Measurements from ENCODE around the gene MTMR1. TPM values are rescaled to one million over a fixed set of nuclear protein-coding genes. Genes with fewer than 3 reads are reported as not detected.

Gene MTMR1
- total RNA-seq, 4 donors from 2014 or later: 8.3 to 11.5 (median 11.0) TPM

GRCh38 chrX:150769408-150769807 is 76.2 kb downstream of the MTMR1 start:
- TF ChIP-seq CTCF (IDR thresholded peaks at IDR 0.05): no peak
- TF ChIP-seq EP300 (IDR thresholded peaks at IDR 0.05): no peak
- TF ChIP-seq POLR2A (IDR thresholded peaks at IDR 0.05): no peak
- Histone ChIP-seq H3K27me3 (no peaks in the 10 kb centered on the region), H3K27ac (no peak overlapping the region), H3K9me3 (no peaks in the 10 kb centered on the region), H3K36me3 (peaks cover 0 to 29% (median 0%) of the 10 kb centered on the region in 3 donors), H3K4me3 (no peak overlapping the region), H3K4me1 (peaks cover 0 to 13% (median 0%) of the 10 kb centered on the region in 4 donors)
- 83% methylated on average over 13 of the region's 13 CpGs; no CpG with 5 or more reads in 1 of the 2 donors for WGBS, 2 donors
- DNase-seq (ENCODE audit: low spot score in 2 of 2): no peak

GRCh38 chrX:150770623-150771022 is 77.4 kb downstream of the MTMR1 start:
- H3K36me3 ChIP-seq: peaks cover 0 to 41% (median 0%) of the 10 kb centered on the region in 3 donors
- H3K27ac ChIP-seq: no peak overlapping the region
- no peaks in the 10 kb centered on the region for H3K27me3 ChIP-seq
- no peak for TF ChIP-seq EP300 (IDR thresholded peaks at IDR 0.05)
- no peak for TF ChIP-seq CTCF (IDR thresholded peaks at IDR 0.05)
- no peak for TF ChIP-seq POLR2A (IDR thresholded peaks at IDR 0.05)
- no peak for DNase-seq (ENCODE audit: low spot score in 2 of 2)
- H3K4me3 ChIP-seq: no peak overlapping the region
- no peaks in the 10 kb centered on the region for H3K9me3 ChIP-seq
- 86% methylated on average over 17 of the region's 17 CpGs; no CpG with 5 or more reads in 1 of the 2 donors for WGBS, 2 donors
- H3K4me1 ChIP-seq: peaks cover 0 to 13% (median 0%) of the 10 kb centered on the region in 4 donors

- no peaks in the 10 kb centered on the region for H3K27me3 ChIP-seq
- H3K4me1 ChIP-seq: peaks cover 0 to 13% (median 0%) of the 10 kb centered on the region in 4 donors
- H3K27ac ChIP-seq: no peak overlapping the region
- TF ChIP-seq EP300 (IDR thresholded peaks at IDR 0.05): no peak
- no peak for TF ChIP-seq CTCF (IDR thresholded peaks at IDR 0.05)
- no peak for TF ChIP-seq POLR2A (IDR thresholded peaks at IDR 0.05)
- WGBS, 2 donors: 92 to 100% methylated on average over 2 to 9 of the region's 16 CpGs
- H3K4me3 ChIP-seq: no peak overlapping the region
- DNase-seq (ENCODE audit: low spot score in 2 of 2): no peak
- peaks cover 0 to 46% (median 0%) of the 10 kb centered on the region in 3 donors for H3K36me3 ChIP-seq
- H3K9me3 ChIP-seq: no peaks in the 10 kb centered on the region
Measured at GRCh38 chrX:150771116-150771515, 77.9 kb downstream of the MTMR1 start.

GRCh38 chrX:150772150-150772970 is 79.2 kb downstream of the MTMR1 start:
- no peak overlapping the region for H3K27ac ChIP-seq
- peaks cover 0 to 46% (median 0%) of the 10 kb centered on the region in 3 donors for H3K36me3 ChIP-seq
- H3K4me3 ChIP-seq: no peak overlapping the region
- peaks cover 0 to 8% (median 0%) of the 10 kb centered on the region in 4 donors for H3K4me1 ChIP-seq
- TF ChIP-seq POLR2A (IDR thresholded peaks at IDR 0.05): no peak
- no peak for TF ChIP-seq EP300 (IDR thresholded peaks at IDR 0.05)
- TF ChIP-seq CTCF (IDR thresholded peaks at IDR 0.05): peak; percentile 53 to 91 (median 69)
- DNase-seq (ENCODE audit: low spot score in 2 of 2): peak; percentile 60 to 80
- H3K27me3 ChIP-seq: no peaks in the 10 kb centered on the region
- WGBS, 2 donors: 36 to 46% methylated on average over 25 of the region's 26 CpGs
- H3K9me3 ChIP-seq: no peaks in the 10 kb centered on the region

- no peaks in the 10 kb centered on the region for H3K27me3 ChIP-seq
Measured at GRCh38 chrX:150773117-150773516, 79.9 kb downstream of the MTMR1 start.

More at GRCh38 chrX:150773117-150773516, 79.9 kb downstream of the MTMR1 start:
- H3K27ac ChIP-seq: no peak overlapping the region
- TF ChIP-seq POLR2A (IDR thresholded peaks at IDR 0.05) (no peak), EP300 (IDR thresholded peaks at IDR 0.05) (no peak)
- no peaks in the 10 kb centered on the region for H3K9me3 ChIP-seq
- WGBS, 2 donors: 80 to 90% methylated on average over 3 to 8 of the region's 8 CpGs
- H3K36me3 ChIP-seq: peaks cover 0 to 46% (median 0%) of the 10 kb centered on the region in 3 donors
- H3K4me3 ChIP-seq: no peak overlapping the region
- H3K4me1 ChIP-seq: peaks cover 0 to 4% (median 0%) of the 10 kb centered on the region in 4 donors
- DNase-seq (ENCODE audit: low spot score in 2 of 2): no peak

Measured in tibial nerve (tissue), 4 donors.